Ramos (cell line): ENCODE measurements around the gene RIN3.
"Not testable (repeated sequence)": the region's sequence is repeated elsewhere in the genome, so short reads cannot be mapped to it uniquely, and the experiment has no call there.

ENCODE experiments used
- in situ Hi-C: fragments of 300-500 bp; cut with MboI; formaldehyde crosslinking; loops from one replicate; pipeline ENCODE4 v1.14.3; 2022; ENCODE audit warnings: low sequenced_read_pairs; ENCODE audit not compliant: unreplicated experiment

Gene RIN3

GRCh38 chr14:92638266-92638665 is 124.7 kb downstream of the RIN3 start:
- in situ Hi-C loops: no loop called here

- in situ Hi-C loops: no loop called here
Measured at GRCh38 chr14:92638904-92639303, 125.3 kb downstream of the RIN3 start.

GRCh38 chr14:92639472-92640117 is 126.0 kb downstream of the RIN3 start:
- in situ Hi-C loops: not testable (repeated sequence)

GRCh38 chr14:92641306-92641705 is 127.7 kb downstream of the RIN3 start:
- in situ Hi-C loops: no loop called here

GRCh38 chr14:92644171-92644969 is 130.8 kb downstream of the RIN3 start:
- in situ Hi-C loops: no loop called here

GRCh38 chr14:92644970-92645515 is 131.5 kb downstream of the RIN3 start:
- in situ Hi-C loops: no loop called here

GRCh38 chr14:92645841-92646478 is 132.4 kb downstream of the RIN3 start:
- in situ Hi-C loops: no loop called here

GRCh38 chr14:92646952-92647796 is 133.6 kb downstream of the RIN3 start:
- in situ Hi-C loops: no loop called here

GRCh38 chr14:92647797-92648279 is 134.3 kb downstream of the RIN3 start:
- in situ Hi-C loops: no loop called here

GRCh38 chr14:92649066-92649465 is 135.5 kb downstream of the RIN3 start:
- in situ Hi-C loops: no loop called here

GRCh38 chr14:92649934-92650545 is 136.5 kb downstream of the RIN3 start:
- in situ Hi-C loops: no loop called here

GRCh38 chr14:92650581-92651105 is 137.1 kb downstream of the RIN3 start:
- in situ Hi-C loops: no loop called here

GRCh38 chr14:92651106-92651757 is 137.7 kb downstream of the RIN3 start:
- in situ Hi-C loops: no loop called here

- in situ Hi-C loops: no loop called here
Measured at GRCh38 chr14:92651758-92652406, 138.3 kb downstream of the RIN3 start.

GRCh38 chr14:92652413-92653151 is 139.0 kb downstream of the RIN3 start:
- in situ Hi-C loops: no loop called here

GRCh38 chr14:92653162-92653651 is 139.6 kb downstream of the RIN3 start:
- in situ Hi-C loops: no loop called here

GRCh38 chr14:92654239-92654901 is 140.8 kb downstream of the RIN3 start:
- in situ Hi-C loops: no loop called here
